Calu3 (cell line): Measurements from ENCODE around the gene FNDC3B. TPM values are rescaled to one million over a fixed set of nuclear protein-coding genes. Genes with fewer than 3 reads are reported as not detected.

Source experiments
- BruUV-seq: library from RNA; stranded (reverse); fragments of 400-500 nt; replicated peaks from 2 replicates; lab custom pipeline; 2021; lab: Mats Ljungman, UMichigan
- CTCF ChIA-PET: fragments of 300-600 bp; sonication (Branson Sonifier 250); formaldehyde crosslinking; loops from one replicate; lab custom pipeline; 2022; ENCODE audit warnings: antibody characterized with exemption; lab: Charles Lee
- DNase-seq: peaks from one replicate; pipeline ENCODE4 v3.0.0; 2022
- H3K27ac Mint-ChIP-seq: one replicate; pipeline ENCODE4 v1.8.0; 2022; ENCODE audit warnings: mixed read lengths; ENCODE audit not compliant: unreplicated experiment
- H3K27me3 Mint-ChIP-seq: one replicate; pipeline ENCODE4 v1.8.0; 2022; ENCODE audit warnings: mixed read lengths; ENCODE audit not compliant: unreplicated experiment
- H3K36me3 Mint-ChIP-seq: one replicate; pipeline ENCODE4 v1.8.0; 2022; ENCODE audit warnings: mild to moderate bottlenecking, moderate library complexity, mixed read lengths; ENCODE audit not compliant: insufficient read depth, unreplicated experiment
- H3K4me1 Mint-ChIP-seq: one replicate; pipeline ENCODE4 v1.8.0; 2022; ENCODE audit warnings: mild to moderate bottlenecking, low read depth, mixed read lengths; ENCODE audit not compliant: unreplicated experiment
- H3K4me3 Mint-ChIP-seq: one replicate; pipeline ENCODE4 v1.8.0; 2022; ENCODE audit warnings: mild to moderate bottlenecking, low read depth, moderate library complexity, mixed read lengths; ENCODE audit not compliant: unreplicated experiment
- H3K9me3 Mint-ChIP-seq: one replicate; pipeline ENCODE4 v1.8.0; 2022; ENCODE audit warnings: low read depth, mixed read lengths; ENCODE audit not compliant: unreplicated experiment
- CTCF ChIP-seq: fragments of 200-600 bp; IDR thresholded peaks from one replicate; pipeline ENCODE4 v1.8.0; 2022; ENCODE audit warnings: antibody characterized with exemption; ENCODE audit not compliant: unreplicated experiment
- intact Hi-C: fragments of 100-400 bp; cut with micrococcal nuclease; formaldehyde crosslinking; loops from one replicate; pipeline ENCODE4 v1.10.0; 2022; ENCODE audit not compliant: unreplicated experiment
- total RNA-seq: library from RNA; stranded (reverse); gene quantifications from 2 replicates; pipeline ENCODE4 v1.2.3, GENCODE V29; 2022

The FNDC3B gene
- total RNA-seq, 1 experiment from 2014 or later, result 453 TPM

DNA sequence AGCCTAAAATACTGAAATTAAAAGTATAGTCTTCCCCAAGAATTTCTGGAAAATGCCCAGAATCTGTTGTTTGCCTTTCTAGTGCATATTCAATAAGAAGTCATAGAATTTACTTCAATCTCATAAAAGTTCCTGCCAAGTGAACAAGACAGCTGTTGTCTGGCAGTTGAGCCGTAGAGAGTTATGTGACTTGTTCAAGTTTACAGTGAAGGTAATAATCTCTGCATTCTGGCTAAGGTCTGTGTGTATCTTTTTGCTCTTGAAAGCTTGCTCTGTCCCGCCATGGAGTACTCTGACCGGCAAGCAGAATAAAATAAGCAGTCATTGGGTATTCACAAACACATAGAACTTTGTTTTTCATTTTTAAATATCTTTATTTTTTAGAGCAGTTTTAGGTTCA, 331.0 kb downstream of the FNDC3B start:
- Mint-ChIP-seq H3K27ac (peak overlapping the region; percentile 33), H3K36me3 (peaks cover 99% of the 10 kb centered on the region), H3K4me3 (no peak overlapping the region), H3K4me1 (no peaks in the 10 kb centered on the region), H3K27me3 (no peaks in the 10 kb centered on the region), H3K9me3 (no peaks in the 10 kb centered on the region)
- CTCF ChIA-PET, result no interaction called here
- intact Hi-C loops, result no loop called here
- no peak for DNase-seq
- no peak for TF ChIP-seq CTCF
- no TSS peak for BruUV-seq

DNA sequence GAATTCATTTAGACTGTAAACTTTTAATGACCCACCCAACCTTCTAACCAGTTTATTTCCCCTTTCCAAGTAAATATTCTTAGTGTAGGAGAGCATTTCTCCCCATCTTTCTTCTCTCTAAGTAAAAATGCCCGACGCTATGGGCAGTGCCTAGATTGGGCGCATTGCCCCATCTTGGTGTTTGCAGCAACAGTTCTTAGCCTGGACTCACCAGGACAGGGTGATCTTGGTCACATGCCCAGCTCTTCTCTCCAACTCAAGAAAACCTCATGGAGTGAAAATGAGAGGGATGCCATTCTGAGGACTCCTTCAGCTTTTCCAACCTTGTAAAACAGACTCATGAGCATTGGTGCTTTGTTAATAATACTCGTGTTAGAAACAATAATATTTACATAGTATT, 332.2 kb downstream of the FNDC3B start:
- no TSS peak for BruUV-seq
- Mint-ChIP-seq H3K27me3 (no peaks in the 10 kb centered on the region), H3K4me3 (no peak overlapping the region), H3K27ac (no peak overlapping the region), H3K4me1 (no peaks in the 10 kb centered on the region), H3K36me3 (peaks cover 96% of the 10 kb centered on the region), H3K9me3 (no peaks in the 10 kb centered on the region)
- TF ChIP-seq CTCF, result no peak
- intact Hi-C loops, result no loop called here
- DNase-seq, result no peak
- CTCF ChIA-PET, result interaction anchor here (0.6 kb wide), 1 partner anchor 106 kb away, joined by 4 read pairs; no protein-coding TSS in a partner anchor

DNA sequence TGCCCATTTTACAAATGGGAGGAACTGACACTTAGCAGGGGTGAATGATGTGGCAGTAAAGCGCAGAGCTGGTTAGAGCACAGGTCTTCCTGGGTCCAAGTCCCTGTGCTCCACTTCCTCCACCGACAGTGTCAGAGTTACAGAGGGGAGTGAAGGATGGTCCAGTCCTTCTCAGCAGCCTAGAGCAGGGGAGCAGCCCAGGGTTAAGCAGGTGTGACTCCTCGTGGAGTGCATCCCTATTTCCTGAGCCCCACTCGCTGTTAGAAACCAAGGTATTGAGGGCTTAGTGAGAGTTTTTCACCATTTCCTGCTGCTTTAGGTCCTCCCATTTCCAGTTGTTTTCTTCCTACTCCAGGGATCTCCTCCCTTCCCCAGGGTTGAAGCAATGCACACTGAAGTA, 333.5 kb downstream of the FNDC3B start:
- Mint-ChIP-seq H3K9me3 (no peaks in the 10 kb centered on the region), H3K36me3 (peaks cover 95% of the 10 kb centered on the region), H3K27ac (peak overlapping the region; percentile 54), H3K4me3 (no peak overlapping the region), H3K27me3 (no peaks in the 10 kb centered on the region), H3K4me1 (no peaks in the 10 kb centered on the region)
- no TSS peak for BruUV-seq
- intact Hi-C loops, result no loop called here
- no peak for DNase-seq
- TF ChIP-seq CTCF, result no peak
- CTCF ChIA-PET, result no interaction called here

GRCh38 chr3:172373912-172374311, 334.5 kb downstream of the FNDC3B start:
- Mint-ChIP-seq H3K4me1 (no peaks in the 10 kb centered on the region), H3K9me3 (no peaks in the 10 kb centered on the region), H3K4me3 (no peak overlapping the region), H3K27me3 (no peaks in the 10 kb centered on the region), H3K27ac (peak overlapping the region; percentile 12), H3K36me3 (peaks cover 95% of the 10 kb centered on the region)
- intact Hi-C loops, result no loop called here
- no peak for TF ChIP-seq CTCF
- DNase-seq, result no peak
- CTCF ChIA-PET, result no interaction called here
- BruUV-seq, result no TSS peak
